ENCODE data around the gene DUS4L. TPM values are rescaled to one million over a fixed set of nuclear protein-coding genes. Genes with fewer than 3 reads are reported as not detected.

The DUS4L gene
- total and polyA plus RNA-seq, 2 of the 13 experiments (the other 11 are each of a cell fraction or from before 2014, with no cell fraction given) = 5.6 to 9.8 TPM

DNA sequence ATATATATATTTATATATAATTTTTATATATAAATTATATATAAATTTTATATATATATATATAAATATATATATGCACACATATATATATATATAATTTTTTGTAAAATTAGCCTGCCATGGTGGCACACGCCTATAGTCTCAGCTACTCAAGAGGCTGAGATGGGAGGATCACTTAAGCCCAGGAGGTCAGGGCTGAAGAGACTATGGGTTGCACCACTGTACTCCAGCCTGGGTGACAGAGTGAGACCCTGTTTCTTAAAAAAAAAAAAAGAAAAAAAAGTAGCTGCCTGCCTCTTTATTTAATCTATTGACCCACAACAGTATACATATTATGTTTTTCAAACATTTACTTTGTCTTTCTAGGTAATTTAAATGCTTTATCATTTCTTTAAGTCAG is 35.5 kb downstream of the DUS4L start (continued):
- TF ChIP-seq ZNF773 (CRISPR knock-in tag; IDR thresholded peaks at IDR 0.05; ENCODE audit: borderline replicate concordance) (no peak), TCF12 (IDR thresholded peaks at IDR 0.05) (no peak), TCF12 (CRISPR knock-in tag; IDR thresholded peaks at IDR 0.05) (no peak)

DNA sequence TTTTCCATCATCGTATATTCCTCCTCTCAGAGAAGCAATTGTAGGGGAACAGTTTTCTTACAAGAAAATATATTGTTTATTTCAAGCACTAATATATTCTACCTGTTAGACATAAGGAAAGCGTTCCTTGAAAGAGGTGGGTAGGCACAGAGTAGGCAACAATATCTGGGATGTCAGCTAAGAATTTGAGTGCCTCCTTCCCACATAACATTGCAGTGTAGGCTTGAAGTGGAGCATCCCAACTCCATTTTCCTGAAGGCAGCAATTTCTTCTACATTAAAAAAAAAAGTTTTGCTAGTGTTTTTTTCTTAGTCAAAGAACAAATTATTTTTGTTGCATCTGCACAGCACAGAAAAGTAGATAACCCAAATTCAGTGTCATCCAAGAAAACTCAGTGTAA is 37.0 kb downstream of the DUS4L start:
- H3K4me2 ChIP-seq (ENCODE audit: low read depth, low read length) = no peak overlapping the region
- H3K36me3 ChIP-seq (replicated peaks in 1 of 2; ENCODE audit: control insufficient read depth in 1 of 2, insufficient read depth in 2 of 2, low read length in 2 of 2) = no peaks in the 10 kb centered on the region; a peak in 2 of 5 replicates
- no peaks in the 10 kb centered on the region for H3K79me2 ChIP-seq (ENCODE audit: insufficient read depth, low read length)
- no peaks in the 10 kb centered on the region for H3K27me3 ChIP-seq (ENCODE audit: control insufficient read depth in 1 of 2, insufficient read depth in 2 of 2, low read length in 2 of 2)
- no peak for TF ChIP-seq ZNF460 (CRISPR knock-in tag; IDR thresholded peaks at IDR 0.05; ENCODE audit: borderline replicate concordance)
- TF ChIP-seq MATR3 (CRISPR knock-in tag; IDR thresholded peaks at IDR 0.05) = no peak
- TF ChIP-seq, protein P1, sequence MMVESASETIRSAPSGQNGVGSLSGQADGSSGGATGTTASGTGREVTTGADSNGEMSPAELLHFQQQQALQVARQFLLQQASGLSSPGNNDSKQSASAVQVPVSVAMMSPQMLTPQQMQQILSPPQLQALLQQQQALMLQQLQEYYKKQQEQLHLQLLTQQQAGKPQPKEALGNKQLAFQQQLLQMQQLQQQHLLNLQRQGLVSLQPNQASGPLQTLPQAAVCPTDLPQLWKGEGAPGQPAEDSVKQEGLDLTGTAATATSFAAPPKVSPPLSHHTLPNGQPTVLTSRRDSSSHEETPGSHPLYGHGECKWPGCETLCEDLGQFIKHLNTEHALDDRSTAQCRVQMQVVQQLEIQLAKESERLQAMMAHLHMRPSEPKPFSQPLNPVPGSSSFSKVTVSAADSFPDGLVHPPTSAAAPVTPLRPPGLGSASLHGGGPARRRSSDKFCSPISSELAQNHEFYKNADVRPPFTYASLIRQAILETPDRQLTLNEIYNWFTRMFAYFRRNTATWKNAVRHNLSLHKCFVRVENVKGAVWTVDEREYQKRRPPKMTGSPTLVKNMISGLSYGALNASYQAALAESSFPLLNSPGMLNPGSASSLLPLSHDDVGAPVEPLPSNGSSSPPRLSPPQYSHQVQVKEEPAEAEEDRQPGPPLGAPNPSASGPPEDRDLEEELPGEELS (CRISPR knock-in tag; IDR thresholded peaks at IDR 0.05) = no peak
- no peak for TF ChIP-seq SRSF4 (IDR thresholded peaks at IDR 0.05; ENCODE audit: low read depth, low read length, poor library complexity, severe bottlenecking)
- no peak overlapping the region for H3K27ac ChIP-seq (ENCODE audit: extremely low read length, insufficient read depth, low read length)
- H2AFZ ChIP-seq (ENCODE audit: low read length) = no peak overlapping the region
- no peaks in the 10 kb centered on the region for H3K9me3 ChIP-seq (ENCODE audit: low read length)
- FAIRE-seq = no peak
- intact Hi-C loops (cut with micrococcal nuclease; ENCODE audit: unreplicated experiment) (no loop called here), in situ Hi-C loops (cut with HindIII; ENCODE audit: extremely low pct_ligation_motif_present, low pct_unique_long_range_greater_than_20kb) (no loop called here)
- no peak overlapping the region for H3K9ac ChIP-seq (ENCODE audit: insufficient read depth, low read depth, low read length)
- H3K4me1 ChIP-seq (ENCODE audit: insufficient read depth, low read length) = peaks cover 11% of the 10 kb centered on the region; the same call in 1 of the 2 replicates
- CTCF ChIA-PET (ENCODE audit: low intra/inter-chr PET ratio, low total read pairs) = no interaction called here
- no peak for ATAC-seq
- no peaks in the 10 kb centered on the region for H4K20me1 ChIP-seq (ENCODE audit: insufficient read depth, low read length)
- no peak for DNase-seq (ENCODE audit: low spot score)
- no TSS peak for BruUV-seq (replicated peaks)
- 99% methylated on average over 2 of the region's 2 CpGs for WGBS (ENCODE audit: low lambda C conversion rate)
- POLR2A ChIA-PET = no interaction called here
- H3K4me3 ChIP-seq (replicated peaks in 1 of 3; ENCODE audit: insufficient read depth in 1 of 3, low read depth in 2 of 3, low read length in 3 of 3) = no peak overlapping the region
